GM12872 (cell line): ENCODE measurements around the gene TCF19.

ENCODE experiments used
- CTCF ChIP-seq: IDR thresholded peaks from 3 replicates; pipeline ENCODE4 v1.5.1; 2011; ENCODE audit warnings: low read depth, mild to moderate bottlenecking, low read length, moderate library complexity; ENCODE audit not compliant: insufficient read depth

Gene TCF19

DNA sequence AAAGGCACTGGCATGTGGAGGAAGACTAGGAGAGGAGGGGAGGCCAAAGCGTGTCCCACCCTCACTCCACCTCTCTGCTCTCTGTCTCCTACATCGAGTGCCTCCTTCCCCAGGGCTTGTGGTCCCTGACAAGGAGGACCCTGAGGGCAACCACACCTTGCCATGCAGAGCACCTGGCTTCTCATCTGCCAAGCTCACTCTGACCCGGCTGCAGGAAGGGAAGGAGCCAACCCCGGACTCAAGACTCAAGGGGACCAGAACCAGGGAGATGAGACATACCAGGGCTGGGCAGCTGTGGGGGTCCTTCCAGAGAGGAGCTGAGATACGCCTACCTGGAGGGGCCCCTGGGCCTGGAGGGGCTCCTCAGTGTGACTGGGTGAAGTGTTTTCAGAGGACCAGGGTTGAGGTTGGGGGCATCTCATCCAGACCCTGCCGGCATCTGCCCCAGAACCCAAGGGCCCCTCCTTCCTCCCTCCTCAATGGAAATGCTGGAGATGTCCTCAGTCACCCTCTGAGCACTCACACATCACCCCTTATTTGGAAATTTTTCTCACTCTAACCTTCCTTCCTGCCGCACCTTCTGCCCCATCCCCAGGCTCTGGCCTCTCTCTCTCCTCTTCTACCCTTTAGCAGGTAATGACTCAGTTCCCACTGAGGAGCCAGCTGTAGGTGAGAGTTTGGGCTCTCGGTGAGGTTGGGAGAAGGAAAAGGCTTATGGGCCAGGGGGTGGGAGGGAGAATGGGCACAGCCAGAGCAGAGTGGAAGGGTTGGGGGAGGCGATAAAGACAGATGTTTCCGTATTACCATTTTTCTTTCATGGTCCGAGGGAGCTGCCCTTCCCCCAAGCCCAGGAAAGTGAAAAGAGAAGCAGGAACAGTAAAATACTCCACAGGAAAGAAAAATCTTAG is 44.1 kb downstream of the TCF19 start:
- TF ChIP-seq CTCF = no peak

- no peak for TF ChIP-seq CTCF
Observed at GRCh38 chr6:31203345-31203979, 45.1 kb downstream of the TCF19 start.

- TF ChIP-seq CTCF = no peak
Observed at GRCh38 chr6:31204751-31205145, 46.4 kb downstream of the TCF19 start.

DNA sequence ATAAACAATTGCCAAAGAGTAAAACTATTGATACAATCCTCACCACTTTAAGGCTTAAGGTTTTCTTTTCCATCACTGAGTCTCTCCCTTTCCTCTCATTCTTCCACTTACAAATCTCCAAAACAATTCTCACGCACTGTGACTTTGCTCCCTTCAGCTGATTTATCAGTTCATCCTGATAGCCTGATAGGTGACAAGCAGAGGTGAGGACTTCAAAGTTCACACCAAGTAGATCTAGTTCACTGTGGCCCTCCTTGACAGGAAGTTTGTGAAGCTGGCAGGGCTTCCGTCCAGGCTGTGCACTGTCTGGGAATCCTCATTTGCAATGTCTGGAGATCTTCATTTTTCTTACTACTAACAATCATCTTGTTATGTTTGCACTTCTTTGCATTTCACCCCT is 47.2 kb downstream of the TCF19 start:
- TF ChIP-seq CTCF = no peak

GRCh38 chr6:31208506-31208905 is 50.1 kb downstream of the TCF19 start:
- no peak for TF ChIP-seq CTCF

GRCh38 chr6:31209137-31209536 is 50.7 kb downstream of the TCF19 start:
- TF ChIP-seq CTCF = no peak

GRCh38 chr6:31210123-31210522 is 51.7 kb downstream of the TCF19 start:
- TF ChIP-seq CTCF = no peak
